ENCODE measurements around the gene ARHGEF18. TPM values are rescaled to one million over a fixed set of nuclear protein-coding genes. Genes with fewer than 3 reads are reported as not detected.

Gene ARHGEF18
- total and polyA plus RNA-seq, 2 donors (not counting 3 experiments of a cell fraction or from before 2014, with no cell fraction given), result 12.1 to 30.7 TPM

- H2AFZ ChIP-seq (ENCODE audit: low read depth, low read length), result no peak overlapping the region
- H3K79me2 ChIP-seq (ENCODE audit: control insufficient read depth, insufficient read depth, low read length), result no peaks in the 10 kb centered on the region
- no peaks in the 10 kb centered on the region for H3K4me1 ChIP-seq (ENCODE audit: control insufficient read depth, extremely low read depth, insufficient read depth, low read length)
- dilution Hi-C loops (cut with MboI; ENCODE audit: extremely low pct_ligation_motif_present, low sequenced_read_pairs) (no loop called here), intact Hi-C loops (cut with micrococcal nuclease) (no loop called here)
- no peak overlapping the region for H3K4me2 ChIP-seq (ENCODE audit: insufficient read depth, low read length)
- DNase-seq (ENCODE audit: low read depth, low spot score) (no peak), FAIRE-seq (no peak)
- no peaks in the 10 kb centered on the region for H4K20me1 ChIP-seq (replicated peaks; ENCODE audit: control insufficient read depth, extremely low read depth, insufficient read depth, low read length)
- no peaks in the 10 kb centered on the region for H3K9me3 ChIP-seq (replicated peaks; ENCODE audit: control insufficient read depth, insufficient read depth, low read length)
- H3K9me1 ChIP-seq (replicated peaks; ENCODE audit: control insufficient read depth, extremely low read depth, insufficient read depth, low read length), result no peaks in the 10 kb centered on the region
- CTCF ChIA-PET, result interaction anchor here (1.6 to 1.9 kb wide), 3 partner anchors 16 to 280 kb away, joined by 6 to 10 read pairs (median 7); no protein-coding TSS in a partner anchor
- no peaks in the 10 kb centered on the region for H3K27me3 ChIP-seq (ENCODE audit: control insufficient read depth in 2 of 2, insufficient read depth in 2 of 2, low read length in 2 of 2)
- TF ChIP-seq, protein P1, sequence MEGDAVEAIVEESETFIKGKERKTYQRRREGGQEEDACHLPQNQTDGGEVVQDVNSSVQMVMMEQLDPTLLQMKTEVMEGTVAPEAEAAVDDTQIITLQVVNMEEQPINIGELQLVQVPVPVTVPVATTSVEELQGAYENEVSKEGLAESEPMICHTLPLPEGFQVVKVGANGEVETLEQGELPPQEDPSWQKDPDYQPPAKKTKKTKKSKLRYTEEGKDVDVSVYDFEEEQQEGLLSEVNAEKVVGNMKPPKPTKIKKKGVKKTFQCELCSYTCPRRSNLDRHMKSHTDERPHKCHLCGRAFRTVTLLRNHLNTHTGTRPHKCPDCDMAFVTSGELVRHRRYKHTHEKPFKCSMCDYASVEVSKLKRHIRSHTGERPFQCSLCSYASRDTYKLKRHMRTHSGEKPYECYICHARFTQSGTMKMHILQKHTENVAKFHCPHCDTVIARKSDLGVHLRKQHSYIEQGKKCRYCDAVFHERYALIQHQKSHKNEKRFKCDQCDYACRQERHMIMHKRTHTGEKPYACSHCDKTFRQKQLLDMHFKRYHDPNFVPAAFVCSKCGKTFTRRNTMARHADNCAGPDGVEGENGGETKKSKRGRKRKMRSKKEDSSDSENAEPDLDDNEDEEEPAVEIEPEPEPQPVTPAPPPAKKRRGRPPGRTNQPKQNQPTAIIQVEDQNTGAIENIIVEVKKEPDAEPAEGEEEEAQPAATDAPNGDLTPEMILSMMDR (IDR thresholded peaks at IDR 0.05; ENCODE audit: extremely low read depth in 1 of 2, insufficient read depth in 1 of 2, low read depth in 1 of 2, low read length in 2 of 2), result no peak
- TF ChIP-seq POLR2A (IDR thresholded peaks at IDR 0.05; ENCODE audit: low read depth, low read length) (no peak), JUN (IDR thresholded peaks at IDR 0.05; ENCODE audit: borderline replicate concordance, insufficient read depth, insufficient read length, low read depth) (no peak), GATA2 (IDR thresholded peaks at IDR 0.05; ENCODE audit: insufficient read depth, insufficient read length, low read depth, low read length) (no peak), POLR2AphosphoS5 (IDR thresholded peaks at IDR 0.05; ENCODE audit: insufficient read depth, low read depth, low read length) (no peak), MYC (IDR thresholded peaks at IDR 0.05; ENCODE audit: low read depth, low read length) (no peak)
- TF ChIP-seq, protein P2, sequence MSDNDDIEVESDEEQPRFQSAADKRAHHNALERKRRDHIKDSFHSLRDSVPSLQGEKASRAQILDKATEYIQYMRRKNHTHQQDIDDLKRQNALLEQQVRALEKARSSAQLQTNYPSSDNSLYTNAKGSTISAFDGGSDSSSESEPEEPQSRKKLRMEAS (IDR thresholded peaks at IDR 0.05; ENCODE audit: insufficient read depth, insufficient read length), result no peak
- POLR2A ChIA-PET, result no interaction called here
- H3K27ac ChIP-seq (ENCODE audit: insufficient read depth, low read depth, low read length), result no peak overlapping the region
- no peak overlapping the region for H3K9ac ChIP-seq (replicated peaks; ENCODE audit: extremely low read depth, insufficient read depth, low read length)
- no TSS peak for BruUV-seq (replicated peaks)
- no peaks in the 10 kb centered on the region for H3K36me3 ChIP-seq (ENCODE audit: control insufficient read depth in 2 of 2, extremely low read depth in 1 of 2, insufficient read depth in 2 of 2, low read length in 2 of 2)
- H3K4me3 ChIP-seq (replicated peaks in 1 of 3; ENCODE audit: insufficient read depth in 1 of 3, low read depth in 1 of 3, low read length in 3 of 3), result no peak overlapping the region
Observed at GRCh38 chr19:7382694-7383093, 34.0 kb downstream of the ARHGEF18 start.
